ENCODE data around the gene STARD8.
"Not testable (repeated sequence)": the region's sequence is repeated elsewhere in the genome, so short reads cannot be mapped to it uniquely, and the experiment has no call there.

STARD8 gene

DNA sequence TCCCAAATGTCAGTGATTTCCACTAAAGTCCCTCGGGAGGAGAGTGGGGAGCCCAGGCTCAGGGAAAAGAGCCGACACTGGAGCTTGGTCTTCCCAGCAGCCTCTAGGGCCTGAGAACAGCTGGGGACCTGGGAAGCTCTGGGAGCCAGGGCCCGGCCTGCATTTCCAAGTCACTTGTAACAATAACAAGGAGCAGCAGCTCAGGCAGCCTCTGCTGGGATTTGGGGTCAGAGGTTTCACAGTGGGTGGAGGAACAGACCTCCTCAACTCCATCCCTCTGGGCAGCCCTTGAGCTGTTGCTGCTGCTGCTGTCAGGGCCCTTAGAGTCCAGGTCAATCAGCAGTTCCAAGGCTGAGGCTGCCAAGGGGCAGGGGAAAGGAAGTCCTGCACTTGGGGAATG lies 11.1 kb downstream of the STARD8 start:
- peak; percentile 65 for DNase-seq (ENCODE audit: low spot score)

DNA sequence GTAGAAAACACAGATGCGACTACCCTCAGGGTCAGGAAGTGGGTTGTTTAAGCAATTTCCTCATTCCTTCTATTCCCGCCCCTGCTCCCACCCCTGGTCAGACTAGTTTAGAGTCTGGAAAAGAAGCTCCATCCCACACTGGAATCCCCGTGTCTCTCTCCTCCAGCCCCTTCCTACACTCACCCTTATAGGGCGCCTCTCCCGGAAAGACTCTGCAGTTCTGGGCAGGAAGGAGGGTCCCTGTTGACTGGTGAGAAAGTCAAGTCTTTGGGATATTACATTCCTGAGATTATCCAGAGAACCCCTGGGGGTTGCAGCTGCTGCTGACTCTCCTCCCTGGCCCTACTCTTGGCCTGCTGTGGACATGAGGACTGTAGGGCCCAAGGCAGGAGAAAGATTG lies 11.9 kb downstream of the STARD8 start:
- DNase-seq (ENCODE audit: low spot score): no peak

DNA sequence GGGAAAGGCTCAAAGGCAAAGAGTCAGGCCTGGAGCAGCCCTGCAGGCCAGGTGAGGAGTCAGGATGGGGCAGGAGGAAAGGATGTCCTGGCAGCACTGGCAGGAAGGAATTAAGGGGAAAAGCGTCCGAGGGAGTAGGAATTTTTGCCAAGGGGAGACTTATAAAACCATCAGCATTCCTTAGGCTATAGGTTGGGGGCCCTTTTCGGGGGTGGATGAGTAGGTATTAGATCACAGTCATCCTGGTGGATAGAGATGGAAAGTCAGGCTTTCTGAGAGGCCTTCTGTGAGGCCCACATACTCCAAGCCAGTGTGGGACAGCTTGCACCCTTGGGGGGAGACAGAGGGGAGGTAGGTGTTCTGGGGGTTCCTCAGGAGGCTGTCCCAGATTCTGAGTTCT lies 12.3 kb downstream of the STARD8 start:
- no peak for DNase-seq (ENCODE audit: low spot score)

DNA sequence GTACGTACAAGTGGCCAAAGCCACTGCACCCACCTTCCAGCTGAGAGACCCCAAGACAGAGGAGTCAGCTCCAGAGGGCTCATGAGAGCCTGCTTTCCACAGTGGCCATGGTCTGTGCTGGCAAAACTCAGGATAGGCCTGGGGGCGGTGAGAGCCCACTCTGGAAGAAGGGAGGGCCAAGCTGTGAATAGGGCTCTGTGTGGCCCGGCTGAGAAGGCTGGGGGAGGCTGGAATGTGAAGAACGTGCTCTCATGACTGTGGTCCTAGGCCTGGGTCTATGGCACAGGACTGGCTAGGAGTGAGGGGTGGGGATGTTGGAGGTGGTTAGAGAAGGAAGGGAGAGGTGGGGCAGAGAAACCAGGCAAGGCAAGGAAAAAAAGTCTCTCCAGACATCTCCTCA lies 13.3 kb downstream of the STARD8 start:
- no peak for DNase-seq (ENCODE audit: low spot score)

DNA sequence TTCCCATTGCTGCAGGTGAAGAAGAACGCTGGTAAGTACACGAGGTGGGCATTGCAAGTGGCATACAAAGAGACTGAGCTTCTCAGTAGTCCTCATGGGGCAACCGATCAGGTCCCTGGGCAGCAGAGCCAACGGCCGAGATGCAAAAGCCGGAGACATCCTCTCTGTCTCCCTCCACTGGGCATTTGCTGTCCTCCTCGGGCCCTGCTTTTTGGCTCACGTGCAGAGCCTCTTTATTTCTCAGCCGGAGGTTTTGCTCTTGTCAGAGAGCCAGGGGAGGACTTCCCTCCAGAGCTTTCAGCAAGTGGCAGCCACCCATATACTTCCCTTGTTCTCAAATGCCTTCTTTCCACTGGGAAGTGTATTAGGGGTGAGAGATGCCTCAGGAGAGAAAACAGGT lies 18.0 kb downstream of the STARD8 start:
- no peak for DNase-seq (ENCODE audit: low spot score)

DNA sequence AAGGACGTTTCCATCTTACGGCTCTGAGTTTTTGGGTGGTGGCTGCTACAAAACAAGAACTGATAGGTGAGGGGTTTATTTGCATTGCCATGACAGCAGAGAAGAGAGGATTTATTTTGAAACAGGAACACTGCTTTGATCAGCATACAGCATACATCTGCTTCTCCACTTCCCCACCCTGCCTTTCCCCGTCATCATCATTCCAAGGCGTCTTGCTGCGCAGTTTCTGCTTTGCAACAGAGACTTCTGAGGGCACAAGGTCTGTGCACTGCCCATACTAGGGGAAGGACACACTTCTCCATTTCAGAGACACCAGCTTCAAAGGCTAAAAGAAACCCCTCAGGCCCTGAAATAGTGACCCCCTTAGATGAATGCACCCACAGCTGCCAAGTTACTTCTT lies 19.1 kb downstream of the STARD8 start:
- no peak for DNase-seq (ENCODE audit: low spot score)

DNA sequence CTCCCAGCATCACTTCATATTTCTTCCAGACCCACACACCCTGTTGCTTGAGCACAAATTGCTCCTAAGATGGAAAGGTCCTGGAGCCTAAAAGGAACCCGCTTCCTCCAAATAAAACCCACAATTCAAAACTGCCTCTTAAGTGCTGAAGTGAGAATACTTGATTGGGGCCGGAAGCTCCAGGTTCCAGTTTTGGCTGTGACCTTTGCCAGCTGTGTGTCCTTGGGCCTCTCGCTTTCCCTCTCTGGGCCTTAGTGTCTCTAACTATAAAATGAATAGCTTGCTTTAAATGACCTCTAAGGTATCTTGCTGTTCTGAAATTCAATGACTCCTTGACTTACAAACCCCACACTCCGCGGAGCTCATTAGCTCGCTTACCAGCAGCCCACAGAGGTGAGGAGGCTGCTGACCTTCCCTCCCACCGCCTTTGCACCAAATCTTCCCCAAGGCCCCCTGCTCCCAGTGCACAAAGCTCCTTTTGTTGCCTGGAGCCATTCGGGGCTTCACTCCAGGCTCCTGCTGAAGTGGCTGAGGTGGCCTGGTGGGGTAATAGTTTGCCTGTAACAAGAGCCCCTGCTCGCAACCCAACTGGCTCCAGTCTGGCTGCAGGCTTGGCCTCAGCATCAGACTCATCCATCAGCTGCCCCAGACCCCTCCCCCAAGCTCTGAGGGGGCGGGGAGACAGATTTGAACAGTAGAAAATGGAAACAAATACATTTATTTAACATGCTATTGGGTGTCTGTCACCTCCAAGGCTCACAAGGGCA lies 21.8 kb downstream of the STARD8 start:
- DNase-seq (ENCODE audit: low spot score): peak; percentile 64

DNA sequence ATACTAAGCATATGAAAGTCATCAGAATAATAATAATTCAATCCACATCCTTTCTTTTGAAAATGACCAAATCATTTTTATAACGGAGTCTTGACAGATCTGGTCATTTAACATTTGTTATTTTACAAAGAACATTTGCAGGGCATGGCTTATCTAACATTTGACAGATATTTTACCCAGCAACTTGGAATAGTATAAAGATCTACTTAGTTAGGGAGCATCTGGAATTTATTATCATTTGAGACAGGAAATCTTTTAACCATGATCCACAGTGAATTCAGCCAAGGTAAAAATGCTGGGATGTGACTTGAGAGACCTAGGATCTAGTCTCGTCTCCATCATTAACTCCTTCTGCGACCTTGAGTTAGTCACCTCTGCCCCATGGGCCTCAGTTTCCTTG lies 22.4 kb downstream of the STARD8 start:
- DNase-seq (ENCODE audit: low spot score): no peak

DNA sequence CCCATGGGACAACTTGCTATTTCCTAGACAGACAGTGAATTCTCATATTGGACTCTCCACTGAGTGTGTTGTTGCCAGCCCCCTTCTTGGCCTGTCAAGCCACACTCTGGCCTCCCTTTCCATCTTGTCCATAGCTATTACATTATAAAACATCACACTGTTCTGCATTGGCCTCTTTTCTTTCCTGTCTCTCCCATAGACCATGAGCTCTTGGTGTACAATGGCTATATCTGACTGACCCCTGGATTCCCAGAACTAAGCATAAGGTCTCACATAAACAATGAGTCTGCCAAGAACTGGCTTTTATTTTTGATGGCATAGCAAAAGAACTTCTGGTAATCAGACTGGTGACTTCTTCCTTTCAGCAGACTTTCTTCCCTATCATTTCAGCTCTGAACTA lies 23.8 kb downstream of the STARD8 start:
- DNase-seq (ENCODE audit: low spot score): no peak

DNA sequence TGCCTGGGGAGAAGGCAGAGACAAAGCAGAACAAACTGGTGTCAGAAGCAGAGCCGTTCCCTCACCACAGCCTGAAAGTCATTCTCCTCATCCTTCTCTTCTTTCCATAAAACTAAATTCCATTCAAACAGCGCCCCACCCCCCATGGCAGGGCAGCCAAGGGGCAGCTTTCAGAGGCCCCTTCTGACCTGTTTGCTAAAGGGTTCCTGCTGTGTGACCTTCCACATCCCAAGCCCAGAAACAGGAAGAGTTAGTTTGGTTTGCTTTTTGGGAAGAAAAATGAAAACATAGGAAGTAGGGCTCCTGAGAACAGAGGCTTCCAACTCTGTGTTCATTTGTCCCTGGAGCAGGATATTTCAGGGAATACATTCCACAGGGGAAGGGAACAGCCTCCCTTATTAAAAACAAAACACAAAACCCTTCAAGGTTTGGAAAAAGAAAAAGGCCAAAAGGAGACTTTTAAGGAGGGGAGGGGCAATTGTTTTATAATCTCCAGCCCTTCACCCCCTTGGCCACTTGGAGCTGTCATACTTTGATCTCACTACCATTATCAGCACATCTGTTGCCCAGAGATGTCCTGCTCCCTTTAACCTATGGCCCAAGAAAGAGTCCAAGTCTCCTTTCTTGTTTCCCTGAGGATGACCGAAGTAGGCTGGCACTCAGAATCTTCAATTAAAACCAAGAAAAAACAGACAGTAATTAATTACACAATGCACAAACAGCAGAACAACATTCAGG lies 25.3 kb downstream of the STARD8 start:
- DNase-seq (ENCODE audit: low spot score): no peak

DNA sequence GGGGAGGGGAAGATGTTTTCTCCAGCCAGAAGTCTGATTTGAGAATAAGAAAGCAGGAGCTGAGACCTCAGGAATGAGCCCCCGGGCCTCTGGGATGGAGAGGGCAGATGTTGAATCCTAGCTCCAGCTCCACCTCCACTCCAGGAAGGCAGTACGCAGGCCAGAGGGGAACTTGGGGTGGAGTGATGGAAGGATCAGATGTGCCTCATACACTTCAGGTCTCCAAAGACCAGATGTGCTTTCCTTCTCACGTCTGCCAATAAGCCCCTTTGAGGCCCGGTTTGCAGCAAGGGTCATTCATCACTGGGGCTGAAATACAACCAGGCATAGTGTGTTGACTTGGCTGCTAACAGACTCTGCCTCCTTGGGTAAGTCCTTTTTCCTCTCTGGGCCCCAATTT lies 28.1 kb downstream of the STARD8 start:
- DNase-seq (ENCODE audit: low spot score): no peak

DNA sequence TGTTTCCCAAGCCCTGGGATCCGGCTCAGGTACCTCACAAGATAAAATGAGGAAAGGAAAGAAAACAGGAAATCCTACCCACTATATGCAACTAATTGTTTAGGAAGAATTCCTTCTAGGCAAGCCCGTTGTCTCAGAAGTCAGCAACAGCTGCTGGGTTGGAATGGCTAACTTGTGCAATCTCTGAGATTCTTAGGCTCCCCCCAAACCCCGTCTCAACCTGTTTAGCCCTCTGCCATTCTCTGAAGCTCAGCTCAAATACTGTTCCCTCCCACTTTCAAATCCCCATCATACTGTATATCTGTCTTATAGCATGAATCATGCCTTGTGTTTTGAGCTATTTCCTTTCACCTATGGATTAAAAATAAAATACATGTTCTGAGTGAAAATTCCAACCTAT lies 28.9 kb downstream of the STARD8 start:
- no peak for DNase-seq (ENCODE audit: low spot score)

DNA sequence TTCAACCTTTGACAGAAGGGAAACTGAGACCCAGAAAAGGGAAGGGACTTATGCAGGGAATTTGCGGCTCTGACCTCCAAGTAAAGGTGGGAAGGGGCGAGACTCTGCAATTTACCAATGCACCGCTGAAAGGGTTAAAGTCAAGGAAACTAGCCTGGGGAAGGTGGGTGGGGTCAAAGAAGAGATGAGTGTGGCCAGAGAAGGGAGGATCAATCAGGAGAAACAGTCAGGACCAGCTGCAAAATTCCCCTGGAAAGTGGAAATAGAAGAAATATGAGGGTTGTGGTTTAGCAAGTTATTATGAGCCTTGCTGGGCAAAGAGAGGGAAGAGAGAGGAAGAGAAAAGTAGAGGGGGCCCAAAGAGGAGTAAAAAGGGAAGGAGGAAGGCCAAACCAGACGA lies 30.5 kb downstream of the STARD8 start:
- DNase-seq (ENCODE audit: low spot score): no peak

DNA sequence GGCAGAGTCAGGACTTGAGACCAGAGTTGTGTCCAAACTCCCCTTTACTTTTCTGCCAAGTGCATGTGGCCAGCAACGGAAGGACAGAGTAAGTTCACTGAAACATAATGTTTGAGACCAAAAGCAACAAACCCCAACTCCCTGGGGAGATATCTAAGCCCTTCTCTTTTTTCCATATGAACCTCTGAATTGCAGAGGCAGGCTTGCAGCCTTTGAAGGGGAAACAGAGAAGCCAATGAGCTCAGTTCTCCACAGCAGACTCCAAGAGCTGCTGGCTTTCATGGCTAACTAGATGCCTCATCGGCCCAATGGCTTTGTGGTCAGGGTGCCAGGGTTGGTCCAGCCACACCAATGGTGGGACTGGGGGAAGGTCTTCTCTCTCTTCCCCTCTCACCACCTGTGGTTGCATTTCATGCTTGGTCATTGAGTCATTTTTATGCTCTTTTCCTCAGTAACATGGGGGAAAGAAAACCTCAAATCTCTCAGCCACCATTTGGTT lies 34.0 kb downstream of the STARD8 start:
- DNase-seq (ENCODE audit: low spot score): no peak

DNA sequence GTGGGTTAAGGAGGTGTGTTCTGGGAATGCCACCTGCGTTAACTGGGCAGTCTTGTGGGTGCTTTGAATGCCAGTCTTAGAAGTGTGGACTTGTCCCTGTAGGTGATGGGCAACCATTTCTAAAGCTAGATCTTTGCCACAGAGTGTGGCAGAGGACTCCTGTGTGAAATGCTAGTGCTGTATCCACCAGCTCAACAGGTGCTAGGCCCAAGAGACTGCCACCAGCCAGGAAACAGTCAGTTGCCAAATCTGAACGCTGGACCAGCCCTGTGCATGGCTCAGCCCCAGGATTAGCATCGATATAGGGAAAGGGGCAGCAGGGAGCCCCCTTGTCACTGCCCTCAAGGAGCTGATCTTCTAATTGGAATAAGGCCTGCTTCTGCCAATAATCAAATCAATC lies 35.3 kb downstream of the STARD8 start:
- DNase-seq (ENCODE audit: low spot score): no peak

DNA sequence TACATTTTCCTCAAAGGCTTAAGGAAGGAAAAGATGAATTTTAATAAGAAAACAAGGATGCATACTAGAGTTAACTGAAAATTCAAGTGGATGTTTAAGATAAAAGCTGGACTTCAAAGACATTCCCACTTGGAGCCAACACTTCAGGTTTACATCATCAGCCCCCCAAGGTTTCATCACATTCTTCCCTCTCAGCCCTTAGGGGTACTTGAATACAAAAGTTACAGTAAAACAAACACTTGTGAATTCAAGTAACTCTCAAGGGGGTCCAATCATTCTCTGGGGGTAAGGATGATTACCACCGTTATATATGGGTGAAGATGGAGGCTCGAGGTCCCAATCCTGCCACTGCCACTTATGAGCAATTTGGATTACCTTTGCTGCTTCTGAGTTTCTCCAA lies 36.1 kb downstream of the STARD8 start:
- no peak for DNase-seq (ENCODE audit: low spot score)

DNA sequence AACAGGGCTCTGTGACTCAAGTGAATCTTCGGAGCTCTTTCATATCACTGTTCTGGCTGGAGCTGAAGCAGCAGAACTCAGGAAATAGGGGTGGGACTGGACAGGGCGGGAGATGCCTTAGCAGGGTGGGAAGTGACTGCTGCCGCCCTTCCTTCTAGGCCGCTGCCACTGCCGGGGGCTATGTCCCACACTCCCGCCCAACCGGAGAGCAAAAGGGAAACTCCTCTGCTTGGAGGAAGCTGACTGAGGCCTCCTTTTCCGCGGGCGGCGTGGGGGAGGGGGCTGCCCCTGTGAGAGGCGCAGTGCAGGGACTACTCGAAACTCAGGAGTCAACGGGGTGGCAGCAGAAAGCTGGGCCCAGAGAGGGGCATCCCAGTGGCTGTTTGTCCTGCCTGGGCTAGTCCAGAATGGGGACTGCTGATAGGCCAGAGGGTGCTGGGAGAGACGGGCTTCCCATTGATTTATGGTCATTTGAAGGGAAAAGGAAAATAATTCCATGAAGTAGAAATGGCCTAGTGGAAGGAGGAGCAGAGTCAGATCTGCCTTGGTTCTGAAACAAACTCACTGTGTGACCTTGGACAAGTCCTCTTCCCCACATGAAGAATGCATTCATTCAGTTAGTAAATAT lies 36.9 kb downstream of the STARD8 start:
- no peak for DNase-seq (ENCODE audit: low spot score)

DNA sequence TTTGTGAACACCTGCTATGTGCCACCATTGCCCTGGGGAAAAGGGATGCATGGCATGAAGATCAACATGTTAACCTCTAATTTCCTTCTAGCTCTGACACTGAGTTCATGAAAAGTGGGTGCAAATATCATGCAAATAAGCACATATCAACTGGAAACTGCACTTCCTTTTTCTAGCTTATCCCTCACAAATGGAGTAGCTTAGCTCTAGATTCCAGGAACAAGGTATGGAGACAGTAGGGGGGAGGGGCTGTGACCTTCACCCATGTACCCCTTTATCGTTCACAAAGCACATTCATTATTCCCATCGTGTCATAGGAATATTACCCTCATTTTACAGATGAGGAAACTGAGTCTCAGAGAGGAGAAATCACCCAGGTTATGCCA lies 37.4 kb downstream of the STARD8 start:
- DNase-seq (ENCODE audit: low spot score): no peak

DNA sequence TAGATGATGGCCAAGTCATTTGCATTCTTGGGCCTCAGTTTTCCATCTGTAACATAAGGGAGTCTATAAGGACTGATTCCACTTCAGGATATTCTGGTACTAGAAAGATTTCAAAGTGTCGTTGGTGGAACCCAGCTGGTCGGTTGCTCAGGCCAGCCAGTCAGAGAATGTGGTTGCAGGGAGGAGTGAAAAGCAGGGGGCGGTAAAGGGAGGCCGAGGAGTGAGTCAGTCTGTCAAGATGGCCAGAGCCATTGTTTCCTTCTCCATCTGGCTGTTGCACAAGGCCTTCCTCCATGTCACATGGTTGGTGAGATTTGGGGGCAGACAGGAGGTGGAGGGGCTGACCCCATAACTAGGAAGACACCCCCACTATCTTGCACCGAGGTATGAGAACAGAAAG lies 38.2 kb downstream of the STARD8 start:
- no peak for DNase-seq (ENCODE audit: low spot score)

DNA sequence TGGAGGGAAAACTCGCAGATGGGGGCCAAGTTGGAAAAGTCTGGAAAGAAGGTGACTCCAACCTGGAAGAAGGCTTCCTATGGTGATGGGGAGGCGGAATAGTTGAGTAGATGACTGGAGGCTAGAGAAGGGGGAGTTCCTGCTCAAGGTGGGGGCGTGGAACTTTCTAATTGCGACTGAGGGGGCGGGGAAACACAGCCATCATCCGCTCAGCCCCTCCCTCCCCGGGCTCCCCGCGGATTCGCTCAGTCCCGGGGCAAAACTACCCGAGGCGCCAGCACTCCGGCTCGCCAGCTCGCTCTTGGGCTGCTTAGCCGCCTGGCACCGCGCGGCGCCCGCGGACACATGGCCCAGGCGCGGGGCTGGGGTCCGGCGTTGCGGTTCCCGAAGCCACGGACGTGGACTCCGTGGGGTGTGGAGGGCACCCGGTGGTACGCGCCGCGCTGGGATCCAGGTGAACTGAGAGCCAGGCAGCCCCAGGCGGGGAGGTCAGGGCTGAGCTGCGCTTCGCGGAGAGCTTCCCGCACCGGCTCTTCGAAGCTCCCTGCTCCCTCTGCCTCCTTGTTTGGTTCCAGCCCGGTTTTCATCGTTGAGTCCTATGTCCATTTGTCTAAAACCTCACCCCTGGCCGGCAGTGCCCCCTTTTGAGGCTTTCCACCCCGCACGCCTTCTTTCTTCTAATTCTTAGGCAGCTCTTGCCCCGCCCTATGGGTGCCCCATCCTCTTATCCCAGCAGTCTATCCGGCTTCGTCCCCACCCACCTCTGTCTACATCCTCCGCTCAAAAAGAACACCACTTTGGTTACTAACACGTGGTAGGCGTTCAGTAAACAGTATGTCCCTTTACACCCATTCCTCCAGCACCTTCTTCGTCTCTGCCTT lies 38.9 kb downstream of the STARD8 start:
- peak; percentile 60 for DNase-seq (ENCODE audit: low spot score)

DNA sequence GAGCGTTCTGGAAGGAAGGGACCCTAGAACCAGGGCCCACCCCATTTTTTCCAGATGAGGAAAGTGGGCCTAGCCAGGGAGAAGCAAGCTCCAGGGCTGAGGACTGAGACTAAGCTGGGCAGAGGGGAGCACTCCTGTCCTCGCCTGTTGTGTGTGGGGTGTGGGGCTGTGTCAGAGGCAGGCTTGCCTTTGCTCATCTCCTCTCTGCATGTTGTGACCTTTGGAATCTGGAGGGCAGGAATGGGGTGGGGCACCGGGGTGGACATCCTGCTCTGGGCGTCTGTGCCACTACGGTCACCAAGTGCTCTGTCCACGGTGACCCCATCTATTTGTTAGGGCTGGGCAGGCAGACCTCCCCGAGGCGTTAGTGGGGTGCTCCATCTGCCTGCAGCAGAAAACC lies 41.5 kb downstream of the STARD8 start:
- DNase-seq (ENCODE audit: low spot score): not testable (repeated sequence)

DNA sequence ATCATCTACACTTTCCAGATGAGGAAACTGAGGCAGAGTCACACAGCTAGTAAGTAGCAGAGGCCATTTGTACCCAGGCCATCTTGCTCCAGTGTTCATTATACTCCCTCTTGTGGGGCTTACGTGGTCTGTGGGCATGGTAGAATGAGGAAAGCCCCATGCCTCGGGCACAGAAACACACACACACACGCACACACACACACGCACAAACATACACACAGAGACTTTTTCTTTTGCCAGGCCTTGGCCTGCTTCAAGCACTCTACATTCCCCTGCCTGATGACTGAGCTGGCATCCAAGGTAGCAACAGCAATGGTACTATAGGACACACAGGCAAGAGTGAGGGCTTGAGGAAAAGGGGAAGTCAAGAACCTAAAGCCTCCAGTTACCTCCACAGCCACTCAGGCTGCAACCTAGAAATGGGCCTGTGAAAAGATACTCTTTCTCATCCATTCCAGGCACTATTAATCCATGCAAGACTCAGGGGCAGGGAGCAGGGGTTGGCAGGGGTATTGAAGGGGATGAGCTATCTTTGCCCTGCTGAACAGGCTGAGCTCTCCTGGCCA lies 43.6 kb downstream of the STARD8 start:
- no peak for DNase-seq (ENCODE audit: low spot score)

All from ecto neural progenitor cell (in vitro differentiated cells).